Measurements from ENCODE around the gene HMX2.

- TF ChIP-seq EP300 (IDR thresholded peaks at IDR 0.05) (no peak), CTCF (IDR thresholded peaks at IDR 0.05) (no peak), POLR2A (IDR thresholded peaks at IDR 0.05) (no peak), POLR2AphosphoS5 (IDR thresholded peaks at IDR 0.05) (no peak)
Observed at GRCh38 chr10:123153486-123154091, 5.7 kb downstream of the HMX2 start.
